IPS-18c (cell line): ENCODE results near the gene ARHGDIB.

Source experiments
- H3K4me3 ChIP-seq: 2 replicates; pipeline ENCODE4 v1.7.0; 2013; ENCODE audit warnings: low read depth, mild to moderate bottlenecking, low read length, moderate library complexity; ENCODE audit not compliant: insufficient read depth
- H3K9me3 ChIP-seq: one replicate; pipeline ENCODE4 v1.6.1; 2013; ENCODE audit warnings: mild to moderate bottlenecking, low read length, moderate library complexity; ENCODE audit not compliant: control insufficient read depth, insufficient read depth

ARHGDIB gene

GRCh38 chr12:14893506-14894250 is 67.7 kb downstream of the ARHGDIB start:
- Histone ChIP-seq H3K9me3 (no peaks in the 10 kb centered on the region), H3K4me3 (no peak overlapping the region)

GRCh38 chr12:14892726-14893505 is 68.5 kb downstream of the ARHGDIB start:
- Histone ChIP-seq H3K9me3 (no peaks in the 10 kb centered on the region), H3K4me3 (no peak overlapping the region)
